ENCODE measurements around the gene ITPR3. TPM values are rescaled to one million over a fixed set of nuclear protein-coding genes. Genes with fewer than 3 reads are reported as not detected.
A peak's percentile ranks its signal among the peaks of the same experiment; 100 is the strongest.

The ITPR3 gene
- total RNA-seq, 1 donor, result 15.1 TPM

DNA sequence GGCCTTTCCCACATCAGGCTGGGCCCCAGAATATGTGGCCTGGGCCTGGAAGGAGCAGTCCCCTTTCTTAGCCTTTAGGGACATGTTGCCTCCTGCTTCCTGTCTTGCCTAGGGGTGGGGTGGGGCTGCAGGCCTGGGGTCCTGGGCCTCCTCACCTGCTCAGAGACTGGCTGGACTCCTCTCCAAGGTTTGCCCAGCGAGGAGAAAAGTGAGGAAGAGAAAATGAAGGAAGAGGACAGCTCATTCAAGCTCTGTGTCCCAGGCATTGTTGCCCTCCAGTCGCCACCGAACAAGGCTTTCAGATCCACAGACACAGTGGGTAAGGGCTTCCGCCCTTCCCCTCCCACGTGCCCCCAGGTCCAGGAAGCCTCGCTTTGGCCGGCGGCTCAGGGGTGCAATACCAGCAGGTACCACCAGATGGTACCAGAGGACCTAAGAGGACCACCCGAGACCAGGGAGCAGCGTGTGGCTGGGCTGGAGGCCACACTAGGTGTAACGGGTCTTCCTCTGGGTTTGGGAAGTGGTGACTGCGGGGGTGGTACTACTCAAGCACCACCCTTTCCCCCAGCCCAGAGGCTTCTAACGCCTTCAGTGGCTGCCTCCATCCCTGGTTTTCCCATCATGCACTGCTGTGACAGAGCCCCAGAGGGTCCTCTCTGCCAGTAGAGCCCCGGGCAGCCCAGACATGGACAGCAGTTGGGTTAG is 35.6 kb upstream of the ITPR3 start:
- peak; percentile 66 for DNase-seq (ENCODE audit: low read depth)
- peak overlapping the region; percentile 12 for H3K4me3 ChIP-seq (ENCODE audit: low read depth, low read length)
- TF ChIP-seq, protein P1, sequence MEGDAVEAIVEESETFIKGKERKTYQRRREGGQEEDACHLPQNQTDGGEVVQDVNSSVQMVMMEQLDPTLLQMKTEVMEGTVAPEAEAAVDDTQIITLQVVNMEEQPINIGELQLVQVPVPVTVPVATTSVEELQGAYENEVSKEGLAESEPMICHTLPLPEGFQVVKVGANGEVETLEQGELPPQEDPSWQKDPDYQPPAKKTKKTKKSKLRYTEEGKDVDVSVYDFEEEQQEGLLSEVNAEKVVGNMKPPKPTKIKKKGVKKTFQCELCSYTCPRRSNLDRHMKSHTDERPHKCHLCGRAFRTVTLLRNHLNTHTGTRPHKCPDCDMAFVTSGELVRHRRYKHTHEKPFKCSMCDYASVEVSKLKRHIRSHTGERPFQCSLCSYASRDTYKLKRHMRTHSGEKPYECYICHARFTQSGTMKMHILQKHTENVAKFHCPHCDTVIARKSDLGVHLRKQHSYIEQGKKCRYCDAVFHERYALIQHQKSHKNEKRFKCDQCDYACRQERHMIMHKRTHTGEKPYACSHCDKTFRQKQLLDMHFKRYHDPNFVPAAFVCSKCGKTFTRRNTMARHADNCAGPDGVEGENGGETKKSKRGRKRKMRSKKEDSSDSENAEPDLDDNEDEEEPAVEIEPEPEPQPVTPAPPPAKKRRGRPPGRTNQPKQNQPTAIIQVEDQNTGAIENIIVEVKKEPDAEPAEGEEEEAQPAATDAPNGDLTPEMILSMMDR (IDR thresholded peaks at IDR 0.05; ENCODE audit: insufficient read depth, low read depth, low read length), result peak; percentile 98

DNA sequence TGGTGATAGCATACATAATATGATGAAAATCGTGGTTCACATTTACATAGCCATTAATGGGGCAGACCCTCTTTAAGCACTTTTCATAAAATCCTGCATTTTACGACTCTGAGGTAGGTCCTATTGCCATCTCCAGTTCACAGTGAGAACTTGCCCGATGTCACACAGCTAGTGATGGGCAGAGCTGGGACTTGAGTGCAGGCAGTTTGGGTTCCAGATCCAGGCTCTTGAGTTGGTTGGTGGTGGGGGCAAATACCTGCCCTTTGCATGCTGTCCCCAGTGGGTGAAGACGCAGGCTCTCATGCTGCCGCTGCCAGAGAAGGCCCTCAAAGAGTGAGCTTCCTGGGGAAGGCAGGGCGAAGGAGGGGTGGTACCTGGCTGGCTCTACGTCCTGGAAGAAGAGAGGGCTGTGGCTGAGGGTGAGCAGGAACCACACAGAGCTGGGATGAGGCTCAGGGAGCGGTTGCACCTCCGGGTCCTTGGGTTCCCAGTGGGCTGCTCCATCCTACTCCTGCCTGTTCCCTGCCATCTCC is 34.9 kb upstream of the ITPR3 start:
- TF ChIP-seq, protein P1 (IDR thresholded peaks at IDR 0.05; ENCODE audit: insufficient read depth, low read depth, low read length), result no peak
- DNase-seq (ENCODE audit: low read depth), result no peak
- H3K4me3 ChIP-seq (ENCODE audit: low read depth, low read length), result no peak overlapping the region

DNA sequence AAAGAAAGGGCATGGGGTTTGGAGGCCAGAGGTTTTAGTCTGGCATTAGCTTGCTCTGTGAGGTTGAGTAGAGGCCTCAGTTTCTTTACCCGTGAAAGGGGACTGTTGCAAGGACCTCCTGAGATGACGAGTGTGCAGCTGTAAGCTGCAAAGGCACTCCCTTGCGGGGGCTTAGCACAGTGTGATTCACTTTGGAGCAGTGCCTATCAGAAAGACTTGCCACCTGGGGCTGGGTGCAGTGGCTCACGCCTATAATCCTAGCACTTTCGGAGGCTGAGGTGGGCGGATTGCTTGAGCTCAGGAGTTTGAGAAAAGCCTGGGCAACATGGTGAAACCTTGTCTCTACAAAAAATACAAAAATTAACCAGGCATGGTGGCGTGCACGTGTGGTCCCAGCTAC is 33.6 kb upstream of the ITPR3 start:
- no peak overlapping the region for H3K4me3 ChIP-seq (ENCODE audit: low read depth, low read length)
- TF ChIP-seq, protein P1 (IDR thresholded peaks at IDR 0.05; ENCODE audit: insufficient read depth, low read depth, low read length), result no peak
- no peak for DNase-seq (ENCODE audit: low read depth)

DNA sequence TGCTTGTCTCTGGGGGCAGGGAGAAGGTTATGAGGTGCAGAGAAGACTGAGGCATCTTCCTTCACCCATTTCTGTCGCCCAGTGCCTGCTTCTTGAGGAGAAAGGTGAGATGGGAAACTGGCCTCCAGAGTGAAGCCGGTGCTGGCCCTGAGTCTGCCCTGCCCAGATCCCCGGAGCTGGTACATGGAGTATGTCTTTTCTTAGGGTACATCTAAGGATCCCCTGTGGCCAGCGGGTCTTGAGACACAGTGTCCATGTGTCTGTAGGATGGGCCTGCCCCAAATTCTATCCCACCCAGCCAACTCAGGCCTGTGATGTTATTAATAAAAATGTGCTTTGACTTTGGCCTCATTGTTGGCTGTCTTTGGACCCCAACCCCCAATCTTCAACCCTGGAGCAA is 32.2 kb upstream of the ITPR3 start:
- DNase-seq (ENCODE audit: low read depth), result no peak
- H3K4me3 ChIP-seq (ENCODE audit: low read depth, low read length), result no peak overlapping the region
- TF ChIP-seq, protein P1 (IDR thresholded peaks at IDR 0.05; ENCODE audit: insufficient read depth, low read depth, low read length), result no peak

DNA sequence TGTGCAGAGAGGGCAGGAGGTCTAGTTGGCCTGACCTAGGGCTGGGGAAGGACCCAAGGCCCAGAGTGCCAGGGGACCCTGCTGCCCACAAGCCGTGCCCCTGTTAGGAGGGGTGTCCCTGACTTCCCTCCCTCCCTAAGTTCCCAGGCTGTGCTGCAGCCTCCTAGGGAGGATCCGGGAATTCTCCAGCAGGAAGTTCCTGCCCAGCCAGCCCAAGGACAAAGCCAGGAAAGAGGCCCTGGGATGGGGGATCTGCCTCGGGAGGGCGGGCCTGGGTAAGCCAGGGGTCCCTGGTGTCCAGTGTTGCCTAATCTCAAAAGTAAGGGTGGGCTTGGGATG is 31.8 kb upstream of the ITPR3 start:
- no peak overlapping the region for H3K4me3 ChIP-seq (ENCODE audit: low read depth, low read length)
- TF ChIP-seq, protein P1 (IDR thresholded peaks at IDR 0.05; ENCODE audit: insufficient read depth, low read depth, low read length), result no peak
- no peak for DNase-seq (ENCODE audit: low read depth)

DNA sequence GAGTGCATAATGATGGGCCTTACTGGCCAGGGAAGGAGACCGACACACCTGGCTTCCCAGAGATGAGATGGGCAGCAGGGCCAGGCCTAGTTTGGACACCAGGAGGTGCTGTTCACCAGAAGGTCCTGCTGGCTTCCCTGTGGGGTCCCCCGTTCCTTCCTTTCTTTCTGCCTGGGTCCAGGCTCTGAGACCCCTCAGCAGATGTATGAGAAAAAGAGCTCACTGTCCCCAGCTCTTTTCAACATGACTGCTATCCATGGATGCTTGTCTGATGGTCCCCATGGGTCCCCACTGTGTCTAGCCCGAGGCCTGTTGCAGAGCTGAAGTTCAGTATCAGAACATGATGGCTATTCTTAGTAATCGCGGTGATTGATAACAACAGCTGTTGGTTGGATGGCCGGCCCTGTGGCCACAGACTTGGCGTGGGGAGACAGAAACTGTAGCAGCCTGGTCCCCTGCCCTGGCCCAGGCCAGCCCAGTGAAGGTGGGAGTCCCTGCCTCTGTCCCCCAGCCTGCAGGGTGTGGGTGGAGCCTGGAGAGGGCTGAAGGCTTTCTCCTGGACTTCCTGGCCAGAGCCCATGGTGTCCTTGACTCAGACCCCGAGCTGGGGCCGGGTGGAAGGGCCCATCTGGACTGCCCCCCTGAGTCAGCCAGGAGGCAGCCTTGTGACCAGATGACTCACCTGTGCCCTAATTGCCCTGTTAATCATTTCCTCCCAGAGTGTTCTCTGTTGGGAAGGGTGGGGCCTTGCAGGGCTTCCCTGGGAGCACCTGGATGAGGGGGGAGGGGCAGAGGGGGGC is 31.2 kb upstream of the ITPR3 start:
- peak; percentile 75 for DNase-seq (ENCODE audit: low read depth)
- H3K4me3 ChIP-seq (ENCODE audit: low read depth, low read length), result no peak overlapping the region
- TF ChIP-seq, protein P1 (IDR thresholded peaks at IDR 0.05; ENCODE audit: insufficient read depth, low read depth, low read length), result peak; percentile 93
